Stimulated activated naive CD8-positive, alpha-beta T cell treated with anti-CD3 and anti-CD28 coated beads, Interleukin-15, amount 100 ng/mL, for 72 hours (primary cell): Measurements from ENCODE around the gene C19orf81.

Experiments
- ATAC-seq: fragments of 150-1000 bp; cut with Tn5 transposase; 2 replicates; pipeline ENCODE4 v1.10.0; 2021; ENCODE audit warnings: mild to moderate bottlenecking, moderate library complexity
- DNase-seq, 2 donors: peaks; one replicate each; pipeline ENCODE4 v3.0.0; 2021 to 2022
- H3K27ac Mint-ChIP-seq, 2 donors: one replicate each; pipeline ENCODE4 v1.8.0; 2022; ENCODE audit warnings: mild to moderate bottlenecking in 2 of 2, mixed read lengths in 2 of 2, moderate library complexity in 2 of 2
- H3K27me3 Mint-ChIP-seq: one replicate; pipeline ENCODE4 v1.8.0; 2022; ENCODE audit warnings: mixed read lengths
- H3K4me1 Mint-ChIP-seq: one replicate; pipeline ENCODE4 v1.8.0; 2022; ENCODE audit warnings: mild to moderate bottlenecking, mixed read lengths
- H3K4me3 Mint-ChIP-seq, 2 donors: one replicate each; pipeline ENCODE4 v1.8.0; 2022; ENCODE audit warnings: mild to moderate bottlenecking in 2 of 2, mixed read lengths in 2 of 2, moderate library complexity in 1 of 2
- H3K9me3 Mint-ChIP-seq, 2 donors: one replicate each; pipeline ENCODE4 v1.8.0; 2022; ENCODE audit warnings: mixed read lengths in 2 of 2

The C19orf81 gene

DNA sequence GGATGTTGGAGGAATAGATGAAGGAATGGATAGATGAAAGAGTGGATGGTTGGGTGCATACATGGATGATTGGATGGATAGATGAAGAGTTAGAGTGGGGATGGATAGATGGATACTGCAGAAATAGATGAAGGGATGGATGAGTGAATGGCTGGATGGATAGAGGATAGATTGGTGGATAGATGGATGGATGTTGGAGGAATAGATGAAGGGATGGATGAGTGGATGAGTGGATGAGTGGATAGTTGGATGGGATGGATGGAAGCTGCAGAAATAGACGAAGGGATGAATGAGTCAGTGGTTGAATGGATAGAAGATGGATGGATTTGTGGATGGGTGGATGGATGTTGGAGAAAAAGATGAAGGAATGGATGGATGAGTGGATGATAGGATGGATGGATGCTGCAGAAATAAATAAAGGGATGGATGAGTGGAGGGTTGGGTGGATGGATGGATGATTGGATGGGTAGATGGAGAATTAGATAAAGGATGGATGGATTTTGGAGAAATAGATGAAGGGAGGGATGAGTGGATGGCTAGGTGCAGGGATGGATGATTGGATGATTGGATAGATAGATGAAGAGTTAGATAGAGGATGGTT lies 4.8 kb upstream of the C19orf81 start:
- ATAC-seq (no peak), DNase-seq (no peak)
- Mint-ChIP-seq H3K27me3 (peaks cover 14% of the 10 kb centered on the region), H3K9me3 (no peaks in the 10 kb centered on the region), H3K27ac (no peak overlapping the region), H3K4me3 (no peak overlapping the region), H3K4me1 (no peaks in the 10 kb centered on the region)

DNA sequence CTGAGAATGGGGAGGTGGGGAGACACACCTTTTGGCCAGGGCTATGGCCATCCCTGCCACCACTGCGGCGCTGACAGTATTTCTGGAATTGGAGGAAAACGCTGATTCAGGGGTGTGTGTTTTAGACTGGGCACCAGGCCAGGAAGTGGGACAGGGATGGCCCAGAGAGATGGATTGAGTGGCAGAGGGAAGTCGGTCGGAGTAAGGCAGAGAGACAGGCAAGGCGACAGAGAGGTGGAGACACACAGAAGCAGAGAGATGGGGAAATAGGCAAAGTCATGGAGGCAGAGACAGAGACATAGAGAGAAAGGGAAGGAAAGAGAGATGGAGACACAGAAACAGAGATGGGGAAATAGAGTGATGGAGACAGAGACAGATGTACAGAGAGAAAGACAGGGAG lies 4.1 kb upstream of the C19orf81 start:
- peaks cover 6% of the 10 kb centered on the region for H3K4me1 Mint-ChIP-seq
- H3K27ac Mint-ChIP-seq: no peak overlapping the region
- DNase-seq (no peak), ATAC-seq (no peak)
- peaks cover 19% of the 10 kb centered on the region for H3K27me3 Mint-ChIP-seq
- H3K4me3 Mint-ChIP-seq: no peak overlapping the region
- peaks cover 0 to 5% of the 10 kb centered on the region in 2 donors for H3K9me3 Mint-ChIP-seq

DNA sequence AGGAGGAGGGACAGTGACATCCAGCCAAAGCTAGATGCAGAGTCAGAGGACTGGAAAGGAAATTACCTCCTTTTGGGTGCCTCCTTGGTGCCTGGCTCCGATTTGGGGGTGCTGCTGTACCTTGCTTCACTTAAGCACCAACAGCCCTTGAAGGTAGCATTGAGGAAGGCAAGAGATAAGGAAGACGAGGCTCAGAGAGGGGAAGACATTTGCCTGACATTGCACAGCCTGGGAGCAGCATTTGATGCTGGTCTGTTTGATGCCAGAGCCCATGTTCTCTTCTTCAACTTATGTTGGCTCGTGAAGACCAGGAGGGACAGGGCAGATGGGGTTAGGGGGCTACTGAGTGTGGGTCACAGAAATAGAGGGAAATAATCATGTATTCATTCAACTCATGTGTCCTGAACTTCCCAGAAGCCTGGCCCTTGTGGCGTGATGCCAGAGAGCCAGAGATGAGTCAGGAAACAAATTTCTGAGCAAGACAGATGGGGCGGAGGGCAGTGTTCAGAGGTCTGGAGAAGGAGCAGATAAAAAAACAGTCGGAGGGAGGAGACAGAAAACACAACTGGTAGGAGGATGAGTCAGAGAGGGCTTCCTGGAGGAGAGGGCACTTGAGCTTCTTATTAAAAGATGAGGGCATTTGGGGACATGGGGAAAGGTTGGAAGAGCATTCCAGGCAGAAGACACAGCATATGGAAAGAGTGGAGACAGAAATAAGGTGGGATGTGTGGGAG lies 3.0 kb upstream of the C19orf81 start:
- Mint-ChIP-seq H3K9me3 (peaks cover 0 to 7% of the 10 kb centered on the region in 2 donors), H3K27ac (no peak overlapping the region), H3K4me3 (no peak overlapping the region), H3K4me1 (peaks cover 7% of the 10 kb centered on the region), H3K27me3 (peaks cover 21% of the 10 kb centered on the region)
- ATAC-seq (no peak), DNase-seq (no peak)

DNA sequence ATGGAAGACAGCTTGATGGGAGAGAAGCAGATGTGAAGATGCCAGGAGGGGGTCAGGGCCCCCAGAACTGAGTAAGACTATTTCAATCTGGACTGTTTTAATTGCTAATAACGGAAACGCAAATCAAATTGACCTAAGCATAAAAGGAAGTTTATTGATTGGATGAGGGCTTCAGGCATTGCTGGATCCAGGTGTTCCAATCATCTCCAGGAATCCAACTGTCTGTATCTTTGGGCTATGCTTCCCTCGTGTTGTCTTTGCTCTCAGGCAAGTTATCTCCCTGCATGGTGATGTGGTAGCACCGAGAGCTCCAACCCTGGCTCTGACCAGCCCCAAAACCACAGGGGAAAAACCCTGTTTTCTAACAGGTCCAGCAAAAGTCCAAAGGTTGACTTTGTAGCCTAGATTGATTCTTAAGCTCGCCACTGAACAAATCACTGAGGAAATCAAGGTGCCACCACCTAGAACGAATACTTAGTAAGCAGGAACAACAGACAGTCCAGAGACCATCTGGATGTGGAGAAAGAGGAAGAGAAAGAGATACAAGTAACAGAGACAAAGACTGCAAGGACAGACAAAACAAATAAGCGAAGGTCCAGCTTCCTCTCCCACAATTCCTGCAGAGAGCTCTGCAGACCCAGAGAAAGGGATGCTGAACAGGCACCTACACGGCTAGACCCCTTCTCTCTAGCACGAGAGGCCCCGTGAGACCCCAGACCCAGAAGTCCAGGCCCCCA lies 1.2 kb upstream of the C19orf81 start:
- H3K4me1 Mint-ChIP-seq: peaks cover 7% of the 10 kb centered on the region
- no peak overlapping the region for H3K27ac Mint-ChIP-seq
- no peak for DNase-seq
- ATAC-seq: no peak
- no peak overlapping the region for H3K4me3 Mint-ChIP-seq
- H3K27me3 Mint-ChIP-seq: peaks cover 29% of the 10 kb centered on the region
- H3K9me3 Mint-ChIP-seq: peaks cover 0 to 7% of the 10 kb centered on the region in 2 donors

DNA sequence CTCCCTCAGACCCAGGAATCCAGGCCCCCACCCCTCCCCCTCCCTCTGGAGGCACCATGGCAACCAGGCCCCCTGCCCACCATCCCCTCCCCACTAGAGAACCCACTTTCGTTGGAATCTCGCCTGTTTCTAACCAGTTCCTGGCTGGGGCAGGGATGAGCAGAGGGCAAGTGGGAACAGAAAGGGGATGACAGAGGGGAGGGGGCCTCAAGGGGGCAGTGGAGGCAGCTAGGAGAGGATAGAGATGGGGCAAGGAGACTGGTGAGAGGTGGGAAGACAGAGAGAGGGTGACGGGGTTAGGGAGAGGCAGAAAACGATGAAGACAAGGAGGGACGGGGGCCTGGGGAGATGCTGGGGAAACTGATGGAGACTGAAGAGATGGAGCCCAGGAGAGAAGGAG lies 586 bp upstream of the C19orf81 start:
- peaks cover 7% of the 10 kb centered on the region for H3K4me1 Mint-ChIP-seq
- no peak for DNase-seq
- no peak overlapping the region for H3K27ac Mint-ChIP-seq
- ATAC-seq: no peak
- peaks cover 0 to 7% of the 10 kb centered on the region in 2 donors for H3K9me3 Mint-ChIP-seq
- peaks cover 36% of the 10 kb centered on the region for H3K27me3 Mint-ChIP-seq
- no peak overlapping the region for H3K4me3 Mint-ChIP-seq

DNA sequence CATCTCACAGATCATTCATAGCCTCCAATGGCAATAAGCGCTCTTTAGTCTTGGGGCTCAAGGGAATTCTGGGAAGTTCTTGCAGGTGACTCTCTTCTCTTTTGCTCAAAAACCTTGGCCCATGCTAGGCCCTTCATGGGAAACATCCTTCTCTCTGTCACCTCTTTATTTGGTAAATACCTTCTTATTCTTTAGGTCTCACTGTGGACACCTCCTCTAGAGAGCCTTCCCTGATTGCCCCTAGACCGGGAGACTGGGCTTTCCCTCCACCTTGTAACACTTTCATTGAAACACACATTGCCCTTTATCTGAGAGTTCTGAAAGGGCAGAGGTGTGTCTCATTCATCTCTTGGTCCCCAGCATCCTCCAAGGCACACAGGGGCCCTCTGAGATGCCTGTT lies 1.9 kb downstream of the C19orf81 start:
- peaks cover 7% of the 10 kb centered on the region for H3K4me1 Mint-ChIP-seq
- DNase-seq (no peak), ATAC-seq (no peak)
- H3K9me3 Mint-ChIP-seq: peaks cover 8 to 15% of the 10 kb centered on the region in 2 donors
- H3K27me3 Mint-ChIP-seq: peaks cover 59% of the 10 kb centered on the region
- no peak overlapping the region for H3K27ac Mint-ChIP-seq
- H3K4me3 Mint-ChIP-seq: no peak overlapping the region

DNA sequence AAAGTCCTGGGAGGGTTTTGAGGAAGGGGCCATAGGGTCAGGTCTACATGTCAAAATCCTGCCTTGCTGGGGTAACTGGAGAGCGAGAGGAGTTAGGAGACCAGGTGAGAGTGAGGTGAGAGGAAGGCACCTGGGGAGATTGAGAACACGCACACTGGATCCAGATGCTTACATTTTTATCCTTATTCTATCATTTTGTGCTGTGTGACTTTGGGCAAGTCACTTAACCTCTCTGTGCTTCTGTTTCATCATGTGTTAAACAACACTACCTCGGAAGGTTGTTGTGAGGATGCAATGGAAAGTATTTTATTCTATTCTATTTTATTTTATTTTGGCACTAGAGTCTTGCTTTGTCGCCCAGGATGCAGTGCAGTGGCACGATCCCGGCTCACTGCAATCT lies 3.5 kb downstream of the C19orf81 start:
- peaks cover 57% of the 10 kb centered on the region for H3K27me3 Mint-ChIP-seq
- ATAC-seq: no peak

DNA sequence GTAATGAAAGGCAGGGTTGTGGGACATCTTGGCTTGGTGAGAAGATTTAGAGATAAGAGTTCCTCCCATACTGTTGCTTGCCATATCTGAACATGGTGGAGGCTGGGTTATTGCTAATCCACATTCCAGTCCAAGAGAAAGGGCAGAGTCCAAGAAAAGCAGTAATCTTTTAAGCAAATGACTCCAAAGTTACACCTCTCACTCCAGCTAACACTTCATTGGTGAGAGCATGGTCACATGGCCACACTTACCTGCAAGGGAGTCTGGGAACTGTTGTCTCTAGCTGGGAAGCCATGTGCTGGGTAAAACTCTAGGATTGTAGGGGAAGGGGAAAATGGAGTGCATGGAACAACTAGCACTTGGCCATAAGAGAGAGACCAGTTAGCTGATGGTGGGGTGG lies 5.6 kb downstream of the C19orf81 start:
- peaks cover 12 to 13% of the 10 kb centered on the region in 2 donors for H3K9me3 Mint-ChIP-seq
- ATAC-seq (no peak), DNase-seq (no peak)
- H3K4me3 Mint-ChIP-seq: no peak overlapping the region
- peaks cover 28% of the 10 kb centered on the region for H3K4me1 Mint-ChIP-seq
- no peak overlapping the region for H3K27ac Mint-ChIP-seq
- H3K27me3 Mint-ChIP-seq: peaks cover 48% of the 10 kb centered on the region

More for the DNA sequence above, 3.5 kb downstream of the C19orf81 start:
- H3K27ac Mint-ChIP-seq: no peak overlapping the region
- no peak for DNase-seq
- H3K4me1 Mint-ChIP-seq: peaks cover 20% of the 10 kb centered on the region
- peaks cover 12 to 15% of the 10 kb centered on the region in 2 donors for H3K9me3 Mint-ChIP-seq
- no peak overlapping the region for H3K4me3 Mint-ChIP-seq

DNA sequence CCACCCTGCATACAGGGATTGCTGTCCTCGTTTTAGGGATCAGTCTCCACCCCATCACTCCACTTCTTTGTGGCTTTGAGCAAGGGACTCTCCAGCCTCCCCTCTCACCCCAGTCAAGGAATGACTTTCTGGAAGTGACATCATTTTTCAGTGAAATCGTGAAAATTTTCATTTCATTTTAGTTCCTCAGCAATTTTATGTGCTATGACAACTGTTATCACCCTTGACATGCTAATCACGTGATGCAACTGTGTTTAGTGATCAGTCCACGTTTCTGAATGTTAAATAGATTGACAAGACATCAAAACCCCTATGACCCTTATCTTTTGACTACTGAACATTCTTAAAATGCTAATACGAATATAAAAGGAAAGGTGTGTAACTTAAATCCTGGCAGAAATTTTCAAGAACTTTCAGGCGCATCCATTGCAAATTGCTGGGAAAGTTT lies 8.0 kb downstream of the C19orf81 start:
- DNase-seq (no peak), ATAC-seq (no peak)
- H3K9me3 Mint-ChIP-seq: peaks cover 9 to 12% of the 10 kb centered on the region in 2 donors
- H3K27ac Mint-ChIP-seq: peak overlapping the region; percentile 85 to 87
- H3K4me1 Mint-ChIP-seq: peaks cover 24% of the 10 kb centered on the region
- H3K4me3 Mint-ChIP-seq: peak overlapping the region; percentile 90 to 97
- peaks cover 66% of the 10 kb centered on the region for H3K27me3 Mint-ChIP-seq

DNA sequence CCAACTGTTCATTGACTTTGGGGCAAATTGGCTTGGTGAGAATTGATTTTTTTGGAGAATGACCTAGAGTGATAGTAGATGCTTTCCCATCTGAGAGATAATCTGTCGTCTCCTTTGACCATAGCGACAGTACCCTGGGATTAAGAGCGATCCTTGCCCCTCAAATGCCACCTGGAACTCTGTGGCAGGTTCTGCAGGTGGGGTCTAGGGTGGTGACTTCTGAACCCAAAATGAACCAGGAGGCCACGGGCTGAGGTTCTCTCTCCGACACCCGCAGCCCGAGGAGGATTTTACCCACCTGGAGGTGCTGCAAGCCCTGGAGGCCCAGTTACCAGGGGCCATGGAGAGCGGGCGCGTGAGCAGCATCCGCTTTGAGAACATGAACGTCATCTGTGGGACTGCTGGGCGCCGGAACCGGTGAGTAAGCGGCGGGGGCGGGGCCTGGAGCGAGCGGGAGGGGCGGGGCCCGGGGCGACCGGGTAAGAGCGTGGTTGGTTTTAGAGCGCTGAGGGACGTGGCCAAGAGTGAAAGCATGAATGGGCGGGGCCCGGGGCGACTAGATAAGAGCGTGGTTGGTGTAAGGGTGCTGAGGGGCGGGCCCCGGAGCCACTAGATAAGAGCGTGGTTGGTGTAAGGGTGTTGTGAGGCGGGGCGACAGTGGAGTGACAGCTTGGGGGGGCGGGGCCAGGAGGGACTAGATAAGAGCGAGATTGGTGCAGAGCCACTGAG lies 8.6 kb downstream of the C19orf81 start:
- H3K9me3 Mint-ChIP-seq: peaks cover 9 to 12% of the 10 kb centered on the region in 2 donors
- H3K27me3 Mint-ChIP-seq: peaks cover 62% of the 10 kb centered on the region
- H3K4me3 Mint-ChIP-seq: peak overlapping the region; percentile 90 to 97
- ATAC-seq: peak; percentile 95
- peaks cover 24% of the 10 kb centered on the region for H3K4me1 Mint-ChIP-seq
- peak; percentile 96 to 98 for DNase-seq
- H3K27ac Mint-ChIP-seq: peak overlapping the region; percentile 94 to 99

DNA sequence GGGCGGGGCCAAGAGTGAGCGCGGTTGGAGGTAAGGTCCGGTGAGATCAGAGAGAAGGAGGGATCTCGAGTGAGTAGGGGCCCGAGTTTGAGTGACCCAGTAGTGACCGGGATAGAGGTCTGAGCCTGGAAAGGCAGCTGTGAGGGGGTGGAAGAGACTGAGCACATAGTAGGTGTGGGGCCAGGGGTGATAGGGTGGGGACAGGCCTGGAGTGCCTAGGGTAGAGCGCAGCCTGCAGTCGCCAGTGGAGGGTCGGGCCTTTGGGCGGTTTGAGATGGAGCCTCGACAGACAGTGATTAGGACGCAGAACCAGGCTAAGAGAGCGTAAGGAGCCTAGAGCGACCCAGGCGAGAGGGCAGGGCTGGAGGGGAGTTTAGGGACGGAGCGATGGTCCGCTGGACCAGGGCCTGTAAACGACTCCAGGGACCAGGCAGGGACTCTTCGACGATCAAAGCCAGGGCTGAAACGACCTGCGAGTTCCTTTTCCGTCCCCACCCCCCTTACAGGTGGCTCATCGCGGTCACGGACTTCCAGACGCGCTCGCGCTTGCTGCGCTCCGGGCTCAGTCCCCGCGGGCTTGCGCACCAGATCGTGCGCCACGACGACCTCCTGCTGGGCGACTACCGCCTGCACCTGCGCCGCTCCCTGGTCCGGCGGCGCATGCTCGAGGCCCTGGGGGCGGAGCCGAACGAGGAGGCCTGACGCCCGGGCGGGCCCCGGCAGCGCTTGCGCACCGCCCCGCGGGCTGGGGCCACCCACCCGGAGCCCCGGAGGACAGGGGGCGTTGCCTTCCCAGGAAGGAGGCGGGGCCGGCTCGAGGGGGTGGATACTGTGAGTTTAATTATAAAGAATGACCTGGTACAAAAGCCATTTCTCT lies 9.4 kb downstream of the C19orf81 start:
- ATAC-seq: peak; percentile 68
- H3K27ac Mint-ChIP-seq: peak overlapping the region; percentile 94 to 99
- peaks cover 59% of the 10 kb centered on the region for H3K27me3 Mint-ChIP-seq

DNA sequence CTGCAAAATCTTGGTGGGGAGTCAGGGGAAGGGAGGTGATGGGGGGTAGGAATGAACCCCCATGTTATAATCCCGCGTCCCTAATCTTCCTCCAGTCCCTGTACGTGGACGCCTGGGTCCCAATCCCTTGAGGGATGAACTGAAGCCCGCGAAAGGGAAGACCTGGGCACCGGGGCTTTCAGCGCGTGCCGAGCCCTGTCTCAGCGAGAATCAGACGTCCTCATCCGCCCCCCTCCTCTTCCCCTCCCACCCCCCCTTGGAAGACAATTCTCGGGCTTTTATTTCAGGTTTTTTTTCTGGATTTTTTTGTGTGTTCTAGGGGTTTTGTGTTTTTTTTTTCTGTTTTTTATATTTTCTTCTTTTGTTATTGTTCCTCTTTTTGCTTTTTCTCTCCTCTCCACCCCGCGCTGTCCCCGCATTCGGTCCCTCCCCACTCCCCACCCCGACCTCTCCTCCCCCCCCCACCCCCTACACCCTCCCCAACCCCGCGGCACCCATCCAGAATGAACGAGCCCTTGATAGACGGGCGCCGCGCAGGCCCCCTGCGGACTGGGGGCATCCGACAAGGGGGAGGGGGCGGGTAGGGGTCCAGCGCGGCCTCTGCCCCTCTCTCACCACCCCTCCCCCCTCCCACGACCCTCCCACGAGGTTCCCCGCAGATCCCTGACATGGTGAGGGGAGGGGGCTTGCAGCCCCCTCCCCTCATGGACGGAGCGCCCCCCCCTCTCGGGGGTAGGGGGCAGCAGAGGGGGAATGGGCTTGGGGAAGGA lies 10.3 kb downstream of the C19orf81 start:
- no peak for ATAC-seq
- peak overlapping the region in 1 of 2 donors; percentile 28 for H3K27ac Mint-ChIP-seq

More for the DNA sequence above, 9.4 kb downstream of the C19orf81 start:
- H3K9me3 Mint-ChIP-seq: peaks cover 9 to 12% of the 10 kb centered on the region in 2 donors
- peaks cover 24% of the 10 kb centered on the region for H3K4me1 Mint-ChIP-seq
- peak; percentile 91 to 92 for DNase-seq
- peak overlapping the region; percentile 90 to 97 for H3K4me3 Mint-ChIP-seq

DNA sequence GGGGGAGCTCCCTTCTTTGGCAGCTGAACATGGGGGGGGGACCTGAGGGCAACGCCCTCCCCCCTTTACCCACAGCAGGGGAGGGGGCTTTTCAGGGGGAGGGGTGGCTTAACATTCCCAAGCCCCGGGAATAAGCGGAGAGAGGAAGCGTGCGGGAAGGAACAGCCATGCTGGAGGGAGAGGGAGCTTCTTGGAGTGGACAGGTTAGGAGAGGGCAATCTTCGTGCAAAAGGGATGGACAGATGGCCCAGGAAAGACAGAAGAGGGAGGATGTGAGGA lies 10.8 kb downstream of the C19orf81 start:
- Mint-ChIP-seq H3K27me3 (peaks cover 59% of the 10 kb centered on the region), H3K4me3 (peak overlapping the region in 1 of 2 donors; percentile 9), H3K9me3 (peaks cover 4 to 7% of the 10 kb centered on the region in 2 donors), H3K4me1 (peaks cover 24% of the 10 kb centered on the region), H3K27ac (no peak overlapping the region)
- DNase-seq: no peak
- ATAC-seq: no peak

More for the DNA sequence above, 10.3 kb downstream of the C19orf81 start:
- Mint-ChIP-seq H3K4me3 (peak overlapping the region; percentile 90 to 97), H3K27me3 (peaks cover 59% of the 10 kb centered on the region), H3K4me1 (peaks cover 24% of the 10 kb centered on the region), H3K9me3 (peaks cover 9 to 12% of the 10 kb centered on the region in 2 donors)
- DNase-seq: no peak

DNA sequence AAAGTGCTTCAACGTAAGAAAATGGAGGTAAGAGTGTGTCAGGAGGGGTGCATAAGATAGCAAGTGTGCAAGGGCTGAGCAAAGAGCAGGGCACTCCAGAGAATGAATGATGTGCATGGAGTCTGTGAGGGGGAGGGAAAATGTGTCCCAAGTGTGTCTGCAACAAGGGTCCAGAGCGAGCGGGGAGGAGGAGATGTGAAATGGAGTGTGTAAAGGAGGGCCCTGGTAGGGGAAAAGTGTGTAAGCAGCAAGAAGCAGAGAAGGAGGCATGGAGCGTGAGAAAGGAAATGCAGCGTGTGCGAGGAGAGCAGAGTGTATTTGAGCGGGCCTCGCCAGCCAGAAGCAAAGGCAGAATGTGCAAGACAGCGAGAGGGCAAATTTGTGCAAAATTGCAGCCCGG lies 11.8 kb downstream of the C19orf81 start:
- peaks cover 0 to 4% of the 10 kb centered on the region in 2 donors for H3K9me3 Mint-ChIP-seq
- ATAC-seq (no peak), DNase-seq (no peak)
- H3K27ac Mint-ChIP-seq: no peak overlapping the region
- peaks cover 24% of the 10 kb centered on the region for H3K4me1 Mint-ChIP-seq
- H3K4me3 Mint-ChIP-seq: no peak overlapping the region
- peaks cover 59% of the 10 kb centered on the region for H3K27me3 Mint-ChIP-seq
